HG02852 (cell line): ENCODE data around the gene ISCA2.
"Not testable (repeated sequence)": the region's sequence is repeated elsewhere in the genome, so short reads cannot be mapped to it uniquely, and the experiment has no call there.

Experiments
- ATAC-seq: cut with Tn5 transposase; IDR thresholded peaks from one replicate; pipeline ENCODE4 v1.9.1; 2021; ENCODE audit warnings: mild to moderate bottlenecking, moderate library complexity; ENCODE audit not compliant: unreplicated experiment

Gene ISCA2

GRCh38 chr14:74493343-74494261, at the start of gene ISCA2:
ISCA2 (plus strand) TSS chr14:74493765; CDS start chr14:74493775, 10 bp downstream.
- peak; percentile 84 for ATAC-seq

DNA sequence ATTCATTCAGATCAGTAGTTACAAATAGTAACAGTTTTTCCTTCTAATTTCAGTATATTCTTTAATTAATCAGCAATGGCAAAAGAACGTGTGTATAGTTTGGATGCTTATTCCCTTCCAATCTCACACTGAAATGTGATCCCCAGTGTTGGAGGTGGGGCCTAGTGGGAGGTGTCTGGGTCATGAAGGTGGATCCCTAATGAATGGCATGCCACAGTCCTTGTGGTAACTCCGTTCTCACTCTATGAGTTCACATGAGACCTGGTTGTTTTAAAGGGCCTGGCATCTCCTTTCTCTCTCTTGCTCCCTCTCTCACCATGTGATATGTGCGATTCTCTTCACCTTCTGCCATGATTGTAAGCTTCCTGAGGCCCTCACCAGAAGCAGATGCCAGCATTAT, 48.7 kb upstream of the ISCA2 start:
- ATAC-seq, result no peak

- ATAC-seq, result not testable (repeated sequence)
These were observed 39.2 kb upstream of the ISCA2 start for GRCh38 chr14:74454397-74454796.

GRCh38 chr14:74456684-74457564, 36.6 kb upstream of the ISCA2 start:
- no peak for ATAC-seq

DNA sequence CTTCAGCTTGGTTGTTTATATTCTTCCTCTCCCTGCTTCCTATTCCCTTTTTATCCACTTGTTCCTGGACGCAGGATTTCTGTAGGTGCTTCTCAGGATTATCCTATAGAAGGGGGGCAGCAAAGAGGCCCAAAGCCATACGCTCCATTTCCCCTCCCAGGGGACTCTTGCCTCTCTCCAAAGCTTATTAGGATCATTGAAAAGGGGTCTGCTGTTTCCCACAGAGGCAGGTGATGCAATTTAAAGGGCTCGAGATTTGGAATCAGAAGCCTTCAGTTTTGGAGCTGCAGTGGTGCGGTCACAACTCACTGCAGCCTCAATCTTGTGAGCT, 36.0 kb upstream of the ISCA2 start:
- no peak for ATAC-seq

GRCh38 chr14:74459289-74459946, 34.1 kb upstream of the ISCA2 start:
- ATAC-seq, result peak; percentile 52

- no peak for ATAC-seq
These were observed 33.6 kb upstream of the ISCA2 start for GRCh38 chr14:74459976-74460375.

DNA sequence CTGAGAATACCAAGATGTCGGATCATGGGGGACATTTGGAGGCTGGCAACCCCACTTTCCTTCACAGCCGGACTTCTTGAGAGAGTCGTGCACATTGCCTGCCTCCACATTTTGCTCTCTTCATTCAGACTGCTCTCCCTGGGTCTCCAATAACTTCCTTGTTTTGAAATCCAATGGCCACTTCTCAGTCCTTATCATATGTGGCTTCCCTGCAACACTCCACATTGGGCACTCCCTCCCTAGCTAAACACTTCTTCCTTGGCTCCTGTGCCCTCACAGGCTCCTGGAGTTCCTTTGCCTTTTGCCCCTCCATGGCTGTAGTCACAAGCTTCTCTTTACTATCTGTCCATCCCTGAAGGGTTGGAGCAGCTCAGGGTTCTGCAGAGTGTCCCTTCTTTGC, 30.6 kb upstream of the ISCA2 start:
- no peak for ATAC-seq

DNA sequence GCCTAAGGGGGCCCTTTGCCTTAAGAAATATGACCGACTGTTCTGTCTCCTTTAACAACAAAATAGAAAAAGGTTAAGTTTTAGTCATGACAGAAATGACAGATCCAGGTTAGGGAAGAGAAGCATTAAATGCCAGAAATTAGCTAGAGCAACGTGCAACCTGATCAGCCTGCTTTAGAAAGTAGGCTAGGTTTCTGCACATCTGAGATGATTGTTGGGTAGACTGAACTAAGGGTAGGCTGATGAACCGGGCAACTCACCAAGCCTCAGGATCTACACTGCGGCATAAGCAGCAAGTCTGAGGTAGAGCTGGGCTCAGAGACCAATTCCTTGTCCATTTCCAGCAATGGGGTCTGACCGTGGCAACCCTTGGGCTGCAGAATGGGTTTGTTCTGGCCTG, 29.9 kb upstream of the ISCA2 start:
- ATAC-seq, result no peak

GRCh38 chr14:74464785-74465184, 28.8 kb upstream of the ISCA2 start:
- ATAC-seq, result no peak

GRCh38 chr14:74465335-74465734, 28.2 kb upstream of the ISCA2 start:
- no peak for ATAC-seq

DNA sequence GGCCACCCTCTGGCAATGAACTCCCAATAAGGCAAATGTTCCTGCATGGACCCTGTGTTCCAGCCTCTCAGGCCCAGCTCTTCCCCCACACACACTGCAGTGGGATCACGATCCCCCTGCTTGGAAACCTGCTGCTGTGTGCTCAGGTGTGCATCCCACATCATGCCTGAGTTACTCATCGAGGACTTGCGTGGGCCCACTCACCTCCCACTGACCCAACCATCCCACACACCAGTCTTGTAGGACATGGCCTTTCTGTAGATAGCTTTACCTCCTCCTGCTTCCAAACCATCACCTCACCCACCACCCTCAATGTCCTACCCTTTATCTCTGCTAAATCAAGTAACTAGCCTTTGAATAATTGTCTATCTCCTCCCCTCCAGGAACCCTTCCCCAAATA, 25.1 kb upstream of the ISCA2 start:
- no peak for ATAC-seq

DNA sequence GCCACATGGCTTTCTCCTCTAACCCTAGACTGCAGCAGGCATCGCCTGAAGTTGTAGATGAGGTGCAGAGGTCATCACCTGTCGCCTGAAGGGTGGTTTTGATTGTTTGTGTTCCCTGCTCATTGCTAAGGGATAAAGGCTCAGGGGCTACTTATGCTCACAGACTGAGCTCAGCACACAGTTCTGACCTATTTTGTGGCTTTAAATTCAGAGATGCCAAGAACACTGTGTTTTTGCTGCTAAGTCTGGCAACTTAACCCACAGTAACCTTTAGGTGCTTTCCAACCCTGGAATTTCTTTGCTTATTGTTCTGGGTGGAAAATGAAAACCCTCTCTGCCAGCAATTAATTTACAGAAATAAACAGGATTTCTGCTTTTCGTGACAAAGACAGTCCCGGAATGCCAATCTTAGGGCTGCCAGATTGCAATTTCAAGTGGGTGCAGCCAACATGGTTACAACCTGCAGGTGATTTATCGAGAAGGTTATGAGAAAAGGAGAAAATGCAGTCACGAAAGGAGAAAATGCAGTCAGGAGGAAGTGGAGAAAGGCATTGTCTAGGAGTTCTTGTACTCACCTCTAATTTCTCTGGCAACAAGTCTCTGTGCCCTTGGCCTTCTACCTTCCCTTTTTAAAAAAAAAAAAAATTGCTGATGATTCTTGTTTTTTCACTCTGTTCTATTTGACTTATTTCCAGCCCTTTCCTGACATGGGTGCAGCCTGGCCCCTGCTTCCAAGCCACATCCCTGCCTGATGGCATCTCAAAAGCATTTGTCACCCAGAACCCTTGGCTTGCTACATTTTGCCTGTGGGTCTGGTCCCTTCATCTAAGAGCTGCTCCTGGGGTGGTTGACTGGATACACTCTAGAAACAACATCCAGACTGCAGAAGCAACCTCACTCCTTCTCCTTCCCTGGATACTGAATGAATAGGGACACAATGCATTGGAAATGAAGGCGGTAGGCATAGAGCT, 23.7 kb upstream of the ISCA2 start:
- ATAC-seq, result no peak

GRCh38 chr14:74472601-74473000, 21.0 kb upstream of the ISCA2 start:
- ATAC-seq, result no peak

DNA sequence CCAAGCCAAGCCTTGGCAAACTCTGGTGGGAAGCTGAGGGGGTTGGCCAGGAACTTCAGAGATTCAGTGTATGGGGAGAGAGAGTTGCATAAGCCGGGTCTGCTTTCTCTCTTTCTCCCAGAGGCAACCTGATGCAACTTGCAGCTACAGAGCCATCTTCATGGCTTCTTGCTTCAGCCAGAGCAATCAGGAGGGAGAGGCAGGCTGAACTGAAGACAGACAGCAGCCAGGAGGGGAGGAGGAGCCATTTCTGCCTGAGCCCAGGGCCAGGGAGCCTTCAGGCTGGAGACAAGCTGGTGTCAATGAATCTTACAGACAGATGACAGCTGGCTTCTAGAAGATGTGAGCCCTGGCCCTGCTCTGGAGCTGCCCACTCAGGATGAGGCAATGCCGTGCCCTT, 19.2 kb upstream of the ISCA2 start:
- ATAC-seq, result no peak

DNA sequence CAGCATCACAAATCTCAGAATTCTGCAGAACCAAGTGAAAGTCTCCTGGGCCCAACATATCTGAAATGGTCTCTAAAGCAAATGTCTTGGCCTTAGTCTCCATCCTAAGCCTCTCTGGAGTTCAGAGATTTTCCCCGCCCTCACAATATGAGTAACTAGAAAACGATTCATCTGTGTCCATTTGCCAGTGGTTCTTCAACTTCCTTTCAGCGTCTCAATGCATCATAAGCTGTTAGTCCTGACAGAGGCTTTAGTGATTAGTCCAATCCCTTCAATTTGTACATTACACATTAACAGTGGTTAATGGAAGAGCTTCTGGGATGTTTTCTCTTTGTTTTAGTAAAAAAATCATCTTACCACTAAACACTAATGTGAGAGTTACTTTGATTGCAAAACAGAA, 17.9 kb upstream of the ISCA2 start:
- no peak for ATAC-seq

GRCh38 chr14:74476107-74476506, 17.5 kb upstream of the ISCA2 start:
- ATAC-seq, result no peak

DNA sequence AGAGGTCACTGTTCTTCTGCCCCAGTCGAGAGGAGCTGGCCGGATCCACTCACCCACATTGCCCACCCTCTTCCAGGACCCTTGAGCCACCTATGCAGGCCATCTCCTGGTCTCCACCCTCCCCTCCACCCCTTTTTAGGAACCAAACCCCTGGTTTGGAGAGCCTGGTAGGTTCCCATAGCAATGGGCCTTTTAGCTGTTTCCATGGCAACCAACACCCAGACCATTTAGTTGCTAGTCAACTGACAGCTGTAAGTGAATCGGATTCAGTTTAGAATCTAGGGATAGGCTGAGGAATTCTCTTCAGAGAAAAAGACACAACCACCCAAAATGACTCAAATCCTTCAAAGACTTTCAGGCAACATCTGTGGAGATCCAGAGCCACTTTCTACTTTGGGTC, 17.0 kb upstream of the ISCA2 start:
- no peak for ATAC-seq

DNA sequence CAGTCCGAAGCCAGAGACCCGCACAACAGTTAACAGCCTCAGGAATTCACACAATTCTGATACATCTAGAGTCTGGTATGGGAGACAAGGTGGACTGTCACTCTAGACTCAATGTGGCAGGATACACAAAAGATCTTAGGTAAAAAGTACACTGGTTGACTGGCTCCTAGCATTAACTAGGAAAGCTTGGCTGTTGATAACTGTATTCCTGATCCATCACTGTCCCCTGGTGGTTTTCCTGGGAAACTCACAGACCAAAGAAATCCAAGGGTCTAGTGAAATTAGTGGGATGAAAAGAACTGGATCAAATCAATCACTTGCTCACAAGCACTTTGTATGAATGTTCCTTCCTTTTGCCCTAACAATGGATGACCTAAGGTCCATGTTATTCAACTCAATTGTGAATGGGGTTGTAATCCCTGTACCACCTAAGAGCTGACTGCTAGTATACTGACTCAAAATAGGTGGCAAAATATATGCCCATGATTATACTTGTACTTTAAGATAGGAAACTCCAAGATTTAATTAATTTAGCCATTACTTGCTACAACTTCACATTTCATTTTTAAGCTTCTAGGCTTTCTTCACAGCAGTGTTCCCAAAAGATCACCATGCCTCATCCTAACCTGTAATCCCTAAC, 14.4 kb upstream of the ISCA2 start:
- ATAC-seq, result no peak

DNA sequence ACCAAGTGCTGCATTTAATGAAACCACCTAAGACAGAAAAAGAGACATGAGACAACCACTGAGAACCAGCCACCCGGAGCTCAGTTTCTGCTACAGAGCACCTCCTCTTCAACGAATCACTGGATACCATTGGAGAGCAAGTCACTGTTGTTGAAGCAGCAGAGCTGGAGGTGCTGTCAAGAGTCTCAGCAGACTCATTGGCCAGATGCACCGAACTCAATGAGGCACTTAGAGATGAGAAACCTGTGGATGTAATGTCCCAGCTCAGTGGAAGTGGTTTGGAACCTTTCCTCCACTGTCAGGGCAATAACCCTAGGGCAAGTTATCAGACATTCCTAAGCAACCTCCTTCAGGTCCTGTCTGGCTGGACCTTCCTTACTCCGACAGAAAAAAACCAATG, 13.5 kb upstream of the ISCA2 start:
- no peak for ATAC-seq
